AG04450 (cell line): ENCODE results near the gene DMBT1. TPM values are rescaled to one million over a fixed set of nuclear protein-coding genes. Genes with fewer than 3 reads are reported as not detected.

ENCODE experiments used
- CTCF ChIA-PET: fragments of 300-600, 350-600 bp; formaldehyde crosslinking; extraction: SDS; loops from one replicate; lab custom pipeline; 2022; ENCODE audit warnings: antibody characterized with exemption, inconsistent platforms; lab: Charles Lee
- POLR2A ChIA-PET: fragments of 350-600 bp; formaldehyde crosslinking; extraction: SDS; loops from one replicate; lab custom pipeline; 2021; ENCODE audit warnings: antibody characterized with exemption, inconsistent platforms; lab: Yijun Ruan, JAX
- DNase-seq: peaks from one replicate; pipeline ENCODE4 v3.0.0-alpha.2; 2011; ENCODE audit warnings: low read depth, low spot score
- H3K27ac ChIP-seq: one replicate; pipeline ENCODE4 v1.5.1; 2012; ENCODE audit warnings: low read depth, low read length, control low read depth
- H3K27me3 ChIP-seq: one replicate; pipeline ENCODE4 v1.6.0; 2012; ENCODE audit warnings: low read length; ENCODE audit not compliant: control insufficient read depth, insufficient read depth
- H3K4me3 ChIP-seq: 2 replicates; pipeline ENCODE4 v1.5.1; 2011; ENCODE audit warnings: mild to moderate bottlenecking, low read depth, low read length, control low read depth
- H3K9me3 ChIP-seq: 2 replicates; pipeline ENCODE4 v1.5.1; 2012; ENCODE audit warnings: low read length; ENCODE audit not compliant: control insufficient read depth, insufficient read depth
- CTCF ChIP-seq: IDR thresholded peaks from 2 replicates; pipeline ENCODE4 v1.5.1; 2011; ENCODE audit warnings: low read depth, low read length, control low read depth, inconsistent platforms
- polyA plus RNA-seq: library from polyadenylated mRNA; depleted of rRNA; stranded (reverse); fragments of >200 nt; gene quantifications from 2 replicates; pipeline ENCODE4 v1.2.3, GENCODE V29; 2011

The DMBT1 gene
- polyA plus RNA-seq, 1 experiment, result not detected

DNA sequence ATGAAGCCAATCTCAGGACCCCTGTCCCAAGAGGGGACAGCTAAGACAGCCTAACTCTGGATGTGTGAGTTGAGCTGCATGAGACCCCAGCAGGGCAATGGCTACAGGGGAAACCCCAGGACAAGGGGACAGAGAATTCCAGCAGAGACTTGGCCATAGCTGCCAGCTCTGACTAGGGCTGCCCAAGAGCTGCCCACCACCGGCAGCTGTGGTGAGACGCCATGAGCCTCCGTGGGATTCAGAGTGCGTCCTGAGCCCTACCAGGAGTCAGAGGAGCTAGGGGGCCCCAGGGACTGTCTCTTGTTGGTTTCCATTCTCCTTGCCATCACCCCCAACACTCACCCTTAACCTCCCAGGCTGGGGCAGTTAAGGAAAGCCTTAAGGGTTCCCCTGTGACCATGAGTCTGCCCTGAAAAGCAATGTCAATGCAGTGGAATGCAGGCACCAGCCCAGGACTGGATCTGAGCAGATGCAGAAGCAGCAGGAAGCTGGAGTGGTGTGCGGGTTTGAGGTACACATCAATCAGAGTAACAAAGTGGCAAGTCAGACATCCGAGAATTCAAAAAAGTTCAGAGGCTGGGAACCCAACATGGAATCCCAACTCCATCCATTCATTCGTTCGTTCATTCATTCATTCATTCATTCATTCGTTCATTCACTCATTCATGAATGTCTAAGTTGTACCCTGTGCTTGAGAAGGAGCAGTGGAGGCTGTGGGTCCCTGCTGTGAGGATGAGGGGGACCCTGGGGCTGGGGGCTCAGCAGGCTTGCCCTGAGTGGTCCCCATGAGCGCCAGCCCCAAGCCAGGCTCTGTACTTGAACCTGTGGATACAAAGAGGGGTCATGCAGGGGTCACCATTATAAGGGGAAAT lies 86.2 kb downstream of the DMBT1 start:
- no peak overlapping the region for H3K4me3 ChIP-seq
- DNase-seq, result no peak
- no peak overlapping the region for H3K27ac ChIP-seq
- ChIA-PET CTCF (no interaction called here), POLR2A (no interaction called here)
- no peaks in the 10 kb centered on the region for H3K27me3 ChIP-seq
- TF ChIP-seq CTCF, result no peak
- no peaks in the 10 kb centered on the region for H3K9me3 ChIP-seq

- ChIA-PET POLR2A (no interaction called here), CTCF (no interaction called here)
- Histone ChIP-seq H3K27ac (no peak overlapping the region), H3K27me3 (no peaks in the 10 kb centered on the region), H3K9me3 (no peaks in the 10 kb centered on the region), H3K4me3 (no peak overlapping the region)
- DNase-seq, result no peak
- no peak for TF ChIP-seq CTCF
Measured at GRCh38 chr10:122647383-122647968, 86.9 kb downstream of the DMBT1 start.

DNA sequence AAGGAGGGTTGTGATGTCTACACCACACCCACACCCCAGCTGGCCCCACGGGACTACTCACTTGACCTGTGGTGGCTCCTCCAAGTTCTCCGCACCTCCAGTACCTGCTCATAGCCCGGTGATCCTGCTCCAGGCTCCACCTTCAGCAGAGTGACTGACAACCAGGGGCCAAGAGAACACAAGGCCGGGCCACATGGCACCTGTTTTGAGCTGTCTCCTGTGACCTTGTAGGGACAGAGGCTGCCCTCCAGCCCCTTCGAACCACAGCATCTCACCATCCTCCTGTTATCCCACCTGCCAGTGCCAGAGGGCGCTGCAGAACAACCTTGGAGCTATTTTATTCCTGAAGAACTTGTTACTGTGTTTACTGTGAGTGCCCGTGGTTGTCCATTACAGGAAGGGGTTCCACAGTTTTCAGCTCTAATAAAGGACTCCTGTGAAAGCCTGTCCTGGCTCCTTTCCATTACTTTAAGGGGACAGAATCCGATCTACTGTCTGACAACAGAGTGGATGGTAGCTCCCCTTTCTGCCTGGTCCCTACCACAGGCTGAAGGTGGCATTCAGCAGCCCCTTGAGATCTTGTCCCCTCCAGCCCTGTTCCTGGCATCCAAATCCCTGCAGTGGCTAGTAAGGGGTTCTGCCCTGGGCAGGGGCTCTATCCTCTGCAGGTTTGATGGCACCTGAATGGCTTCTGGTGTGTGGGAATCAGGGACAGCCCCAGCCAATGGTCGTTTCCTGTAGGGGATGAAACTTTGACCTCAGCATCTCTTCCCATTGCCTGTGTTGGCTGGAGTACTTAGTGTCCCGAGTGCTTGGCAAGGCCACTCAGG lies 88.3 kb downstream of the DMBT1 start:
- Histone ChIP-seq H3K27ac (no peak overlapping the region), H3K9me3 (no peaks in the 10 kb centered on the region), H3K4me3 (no peak overlapping the region), H3K27me3 (no peaks in the 10 kb centered on the region)
- peak; percentile 71 for TF ChIP-seq CTCF
- peak; percentile 2 for DNase-seq
- ChIA-PET CTCF (interaction anchor here (0.6 to 1.8 kb wide), 6 partner anchors 10 to 84 kb away, joined by 3 to 5 read pairs (median 4); no protein-coding TSS in a partner anchor), POLR2A (no interaction called here)

- H3K27me3 ChIP-seq, result no peaks in the 10 kb centered on the region
- no peak for DNase-seq
- no peak overlapping the region for H3K4me3 ChIP-seq
- H3K27ac ChIP-seq, result no peak overlapping the region
- POLR2A ChIA-PET, result no interaction called here
- no peaks in the 10 kb centered on the region for H3K9me3 ChIP-seq
- CTCF ChIA-PET, result no interaction called here
- TF ChIP-seq CTCF, result no peak
Measured at GRCh38 chr10:122649903-122650302, 89.3 kb downstream of the DMBT1 start.
